ENCODE measurements around the gene GBP7.

The GBP7 gene

GRCh38 chr1:89200663-89201062, 24.9 kb upstream of the GBP7 start:
- TF ChIP-seq CTCF (IDR thresholded peaks at IDR 0.05): no peak

GRCh38 chr1:89199525-89200031, 23.8 kb upstream of the GBP7 start:
- TF ChIP-seq CTCF (IDR thresholded peaks at IDR 0.05): no peak

GRCh38 chr1:89198491-89199072, 22.8 kb upstream of the GBP7 start, which contains the start of gene GBP4:
GBP4 (minus strand) TSS chr1:89198942; CDS start chr1:89198834, 108 bp downstream.
- TF ChIP-seq CTCF (IDR thresholded peaks at IDR 0.05): no peak

GRCh38 chr1:89198081-89198480, 22.3 kb upstream of the GBP7 start:
- TF ChIP-seq CTCF (IDR thresholded peaks at IDR 0.05): no peak

DNA sequence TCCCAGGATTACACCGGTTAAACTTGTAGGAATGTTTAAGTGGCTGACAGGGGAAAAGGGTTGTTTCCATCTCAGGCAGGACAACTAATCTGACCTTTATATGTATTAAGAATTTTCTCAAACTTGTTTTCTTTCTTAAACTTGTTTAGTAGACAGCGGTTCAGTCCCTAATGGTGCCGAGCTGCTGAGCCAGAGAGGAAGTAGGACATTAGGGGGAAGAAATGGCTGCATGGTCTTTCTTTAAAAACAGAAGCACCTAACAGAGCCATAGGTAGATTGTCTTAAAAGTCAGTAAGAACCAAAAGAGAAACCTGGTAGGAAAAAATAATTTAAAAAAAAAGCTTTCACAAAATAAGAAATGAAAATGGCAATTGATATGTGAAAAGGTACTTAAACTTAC, 19.7 kb upstream of the GBP7 start:
- no peak for TF ChIP-seq CTCF (IDR thresholded peaks at IDR 0.05)

DNA sequence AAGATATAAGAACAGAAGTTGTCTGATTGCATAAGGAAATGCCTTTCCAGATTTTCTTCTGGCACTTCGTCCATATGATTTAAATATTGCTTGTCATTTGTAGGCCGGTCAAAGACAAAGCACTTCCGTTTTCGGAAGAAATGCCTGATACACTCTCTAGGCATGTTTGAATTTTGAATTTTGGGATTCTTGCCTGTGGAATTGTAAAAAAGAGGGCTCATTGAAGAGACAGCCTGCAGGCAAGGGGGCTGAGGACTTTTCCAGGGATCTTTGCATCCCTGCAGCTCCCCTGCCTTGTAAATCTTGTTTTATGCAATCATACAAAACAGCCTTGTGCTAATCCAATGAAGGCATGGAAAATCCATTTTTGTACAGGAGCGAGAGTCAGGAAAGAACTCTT, 15.5 kb upstream of the GBP7 start:
- no peak for TF ChIP-seq CTCF (IDR thresholded peaks at IDR 0.05)

- no peak for TF ChIP-seq CTCF (IDR thresholded peaks at IDR 0.05)
Measured at GRCh38 chr1:89190017-89190416, 14.2 kb upstream of the GBP7 start.

DNA sequence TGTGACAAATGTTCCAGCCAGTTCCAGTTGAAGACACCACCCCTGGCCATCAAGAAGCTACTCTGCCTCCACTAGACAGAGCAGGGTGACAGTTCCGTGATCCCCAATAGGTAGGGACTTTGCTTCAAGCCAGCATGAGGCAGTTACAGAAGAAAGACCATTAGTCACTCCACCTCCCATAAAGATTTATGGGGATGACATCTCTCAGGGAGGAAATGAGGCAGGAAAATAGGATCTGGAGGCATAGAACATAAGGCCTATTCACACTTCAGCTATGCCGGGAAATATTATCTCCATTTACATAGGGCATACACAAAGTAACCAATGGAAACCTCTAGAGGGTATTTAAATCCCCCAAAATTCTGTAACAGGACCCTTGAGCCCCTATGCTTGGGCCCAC, 3.5 kb upstream of the GBP7 start:
- no peak for TF ChIP-seq CTCF (IDR thresholded peaks at IDR 0.05)

Data from LNCAP (cell line).